Endothelial cell of umbilical vein (primary cell): ENCODE measurements around the gene TBC1D5. TPM values are rescaled to one million over a fixed set of nuclear protein-coding genes. Genes with fewer than 3 reads are reported as not detected.

ENCODE experiments used
- BruUV-seq: library from RNA; stranded (reverse); fragments of 400-500 nt; replicated peaks from 2 replicates; lab custom pipeline; 2021; lab: Mats Ljungman, UMichigan
- CTCF ChIA-PET: fragments of 300-600, 350-600 bp; sonication (Branson Sonifier 250); formaldehyde crosslinking; loops from one replicate; lab custom pipeline; 2021; ENCODE audit warnings: antibody characterized with exemption, inconsistent platforms; lab: Charles Lee
- POLR2A ChIA-PET: fragments of 300-600, 350-600 bp; sonication (Branson Sonifier 250); formaldehyde crosslinking; loops from one replicate; lab custom pipeline; 2021; ENCODE audit warnings: antibody characterized with exemption, inconsistent platforms; lab: Charles Lee
- DNase-seq: peaks from one replicate; pipeline ENCODE4 v3.0.0-alpha.2; 2011; ENCODE audit warnings: low read depth, low spot score
- FAIRE-seq: peaks from 2 replicates; lab custom pipeline; 2011; peaks lifted over from hg19 to GRCh38; lab: Jason Lieb, UNC
- H2AFZ ChIP-seq: 2 replicates; pipeline ENCODE4 v1.6.0; 2012; ENCODE audit warnings: low read depth, low read length, control low read depth, inconsistent platforms
- H3K27ac ChIP-seq: 2 replicates; pipeline ENCODE4 v1.5.1; 2011; ENCODE audit warnings: low read depth, mild to moderate bottlenecking, control low read depth, low read length, moderate library complexity; ENCODE audit not compliant: insufficient read depth
- H3K27me3 ChIP-seq, 2 experiments: 2 replicates each; pipeline versions ENCODE4 v1.6.0 to v1.6.1; 2011; ENCODE audit warnings: low read length in 2 of 2, mixed read lengths in 1 of 2; ENCODE audit not compliant: control insufficient read depth in 2 of 2, insufficient read depth in 2 of 2
- H3K36me3 ChIP-seq, 2 experiments: 2 replicates in 1 of 2; 3 replicates in 1 of 2; pipeline ENCODE4 v1.5.1; 2011; ENCODE audit warnings: low read length in 2 of 2, mild to moderate bottlenecking in 1 of 2, moderate library complexity in 1 of 2; ENCODE audit not compliant: control insufficient read depth in 2 of 2, insufficient read depth in 2 of 2; ENCODE audit errors: extremely low read depth in 1 of 2
- H3K4me1 ChIP-seq: 3 replicates; pipeline ENCODE4 v1.5.1; 2011; ENCODE audit warnings: mild to moderate bottlenecking, low read length; ENCODE audit not compliant: control insufficient read depth, insufficient read depth; ENCODE audit errors: extremely low read depth
- H3K4me2 ChIP-seq: 2 replicates; pipeline ENCODE4 v1.6.1; 2011; ENCODE audit warnings: low read length, control low read depth, mixed read lengths; ENCODE audit not compliant: insufficient read depth
- H3K4me3 ChIP-seq, 3 experiments: fragments of 200-600 bp in 1 of 3; sonication (generic), shearing (Covaris generic) in 1 of 3; replicated peaks in 1 of 3; 2 replicates each; pipeline ENCODE4 v1.5.1; 2011 to 2016; ENCODE audit warnings: control low read depth in 3 of 3, low read length in 3 of 3, mild to moderate bottlenecking in 2 of 3, inconsistent platforms in 1 of 3, low read depth in 1 of 3, moderate library complexity in 1 of 3; ENCODE audit not compliant: insufficient read depth in 1 of 3
- H3K79me2 ChIP-seq: 2 replicates; pipeline ENCODE4 v1.6.0; 2012; ENCODE audit warnings: low read length, inconsistent platforms; ENCODE audit not compliant: control insufficient read depth, insufficient read depth
- H3K9ac ChIP-seq: replicated peaks from 2 replicates; pipeline ENCODE3; 2011; ENCODE audit warnings: low read length, control low read depth; ENCODE audit not compliant: insufficient read depth; ENCODE audit errors: extremely low read depth
- H3K9me1 ChIP-seq: replicated peaks from 3 replicates; pipeline ENCODE4 v1.6.0; 2011; ENCODE audit warnings: mild to moderate bottlenecking, low read length; ENCODE audit not compliant: control insufficient read depth, insufficient read depth; ENCODE audit errors: extremely low read depth
- H3K9me3 ChIP-seq: replicated peaks from 2 replicates; pipeline ENCODE4 v1.5.1; 2012; ENCODE audit warnings: low read length, inconsistent platforms; ENCODE audit not compliant: control insufficient read depth, insufficient read depth
- H4K20me1 ChIP-seq: replicated peaks from 2 replicates; pipeline ENCODE3; 2011; ENCODE audit warnings: mild to moderate bottlenecking, low read length; ENCODE audit not compliant: control insufficient read depth, insufficient read depth; ENCODE audit errors: extremely low read depth
- CTCF ChIP-seq, 2 donors: IDR thresholded peaks; 1 replicate in 1 of 2; 2 replicates in 1 of 2; pipeline ENCODE4 v1.5.1; 2011; ENCODE audit warnings: low read length in 2 of 2, mild to moderate bottlenecking in 2 of 2, moderate library complexity in 2 of 2, control low read depth in 1 of 2, inconsistent platforms in 1 of 2, low read depth in 1 of 2; ENCODE audit not compliant: insufficient read depth in 1 of 2; ENCODE audit errors: extremely low read depth in 1 of 2
- EZH2 ChIP-seq: IDR thresholded peaks from 2 replicates; pipeline ENCODE4 v1.6.1; 2012; ENCODE audit warnings: borderline replicate concordance, low read depth, mild to moderate bottlenecking, moderate library complexity, low read length, inconsistent platforms; ENCODE audit not compliant: severe bottlenecking
- FOS ChIP-seq: IDR thresholded peaks from 2 replicates; pipeline ENCODE4 v1.6.1; 2011; ENCODE audit warnings: mild to moderate bottlenecking, low read length, moderate library complexity, borderline replicate concordance; ENCODE audit not compliant: insufficient read depth
- GATA2 ChIP-seq: IDR thresholded peaks from 2 replicates; pipeline ENCODE4 v1.7.0; 2011; ENCODE audit warnings: low read depth, mild to moderate bottlenecking, moderate library complexity, mixed read lengths, low read length; ENCODE audit not compliant: insufficient read length, insufficient read depth
- JUN ChIP-seq: IDR thresholded peaks from 2 replicates; pipeline ENCODE4 v1.6.1; 2011; ENCODE audit warnings: borderline replicate concordance, low read depth; ENCODE audit not compliant: insufficient read length, insufficient read depth
- MAX ChIP-seq: IDR thresholded peaks from 2 replicates; pipeline ENCODE4 v1.6.1; 2011; ENCODE audit not compliant: insufficient read depth, insufficient read length
- MYC ChIP-seq: IDR thresholded peaks from one replicate; pipeline ENCODE4 v1.6.1; 2011; ENCODE audit warnings: mild to moderate bottlenecking, low read depth, low read length
- POLR2A ChIP-seq: IDR thresholded peaks from 2 replicates; pipeline ENCODE4 v1.6.1; 2012; ENCODE audit warnings: low read depth, mild to moderate bottlenecking, control low read depth, low read length
- POLR2AphosphoS5 ChIP-seq: IDR thresholded peaks from 2 replicates; pipeline ENCODE4 v1.6.1; 2012; ENCODE audit warnings: low read depth, mild to moderate bottlenecking, control low read depth, low read length, moderate library complexity; ENCODE audit not compliant: insufficient read depth
- dilution Hi-C: fragments of 300-500 bp; cut with MboI; formaldehyde crosslinking; loops from one replicate; pipeline ENCODE4 v1.15.0; 2019; ENCODE audit warnings: low sequenced_read_pairs; ENCODE audit not compliant: extremely low pct_ligation_motif_present
- intact Hi-C: fragments of 100-400 bp; cut with micrococcal nuclease; formaldehyde crosslinking; loops from one replicate; pipeline ENCODE4 v1.10.0; 2022
- polyA plus RNA-seq, 4 experiments: library from polyadenylated mRNA; depleted of rRNA in 3 of 4; stranded (reverse) in 3 of 4; unstranded in 1 of 4; fragments of >200 nt; gene quantifications; 2 replicates each; pipeline versions ENCODE4 v1.2.1 to v1.2.3, GENCODE V29; 2011 to 2012; ENCODE audit warnings: missing spikeins in 1 of 4
- total RNA-seq: library from RNA; stranded (reverse); gene quantifications from 2 replicates; pipeline ENCODE4 v1.2.3, GENCODE V29; 2021

Gene TBC1D5
- total and polyA plus RNA-seq, 2 donors (not counting 3 experiments of a cell fraction or from before 2014, with no cell fraction given) = 17.5 to 44.7 TPM

- no peaks in the 10 kb centered on the region for H3K9me1 ChIP-seq
- H3K27me3 ChIP-seq = no peaks in the 10 kb centered on the region
- dilution Hi-C loops (no loop called here), intact Hi-C loops (no loop called here)
- no peak overlapping the region for H3K9ac ChIP-seq
- DNase-seq (no peak), FAIRE-seq (no peak)
- H3K4me3 ChIP-seq = no peak overlapping the region
- H4K20me1 ChIP-seq = no peaks in the 10 kb centered on the region
- no peaks in the 10 kb centered on the region for H3K79me2 ChIP-seq
- no peaks in the 10 kb centered on the region for H3K9me3 ChIP-seq
- no peak for TF ChIP-seq MYC
- no peak for TF ChIP-seq POLR2A
- TF ChIP-seq JUN = no peak
- TF ChIP-seq FOS = no peak
- TF ChIP-seq POLR2AphosphoS5 = no peak
- TF ChIP-seq EZH2 = no peak
- no peak for TF ChIP-seq GATA2
- TF ChIP-seq CTCF (IDR thresholded peaks at IDR 0.05; ENCODE audit: extremely low read depth in 1 of 2, insufficient read depth in 1 of 2, low read depth in 1 of 2, low read length in 2 of 2) = no peak
- no peak for TF ChIP-seq MAX
- H3K4me2 ChIP-seq = no peak overlapping the region
- no peaks in the 10 kb centered on the region for H3K4me1 ChIP-seq
- ChIA-PET POLR2A (no interaction called here), CTCF (interaction anchor here (1.1 kb wide), 1 partner anchor 368 kb away, joined by 3 read pairs; no protein-coding TSS in a partner anchor)
- H3K27ac ChIP-seq = no peak overlapping the region
- no peak overlapping the region for H2AFZ ChIP-seq
- H3K36me3 ChIP-seq = no peaks in the 10 kb centered on the region
- no TSS peak for BruUV-seq
Observed at GRCh38 chr3:17195856-17196604, 546.4 kb downstream of the TBC1D5 start.
